Left kidney (tissue), 2 donors: ENCODE data around the gene IL34. TPM values are rescaled to one million over a fixed set of nuclear protein-coding genes. Genes with fewer than 3 reads are reported as not detected.

Experiments
- DNase-seq: peaks from one replicate; pipeline ENCODE4 v3.0.0-alpha.2; 2013
- polyA plus RNA-seq: library from polyadenylated mRNA; unstranded; fragments of 120-200 nt; gene quantifications from one replicate; pipeline ENCODE4 v1.2.1, GENCODE V29; 2013; ENCODE audit not compliant: insufficient read length

IL34 gene
- polyA plus RNA-seq, 1 donor, result 0.62 TPM

- no peak for DNase-seq
Measured at GRCh38 chr16:70687671-70688245, 41.4 kb downstream of the IL34 start.

GRCh38 chr16:70688246-70688742 is 41.9 kb downstream of the IL34 start:
- DNase-seq, result no peak

DNA sequence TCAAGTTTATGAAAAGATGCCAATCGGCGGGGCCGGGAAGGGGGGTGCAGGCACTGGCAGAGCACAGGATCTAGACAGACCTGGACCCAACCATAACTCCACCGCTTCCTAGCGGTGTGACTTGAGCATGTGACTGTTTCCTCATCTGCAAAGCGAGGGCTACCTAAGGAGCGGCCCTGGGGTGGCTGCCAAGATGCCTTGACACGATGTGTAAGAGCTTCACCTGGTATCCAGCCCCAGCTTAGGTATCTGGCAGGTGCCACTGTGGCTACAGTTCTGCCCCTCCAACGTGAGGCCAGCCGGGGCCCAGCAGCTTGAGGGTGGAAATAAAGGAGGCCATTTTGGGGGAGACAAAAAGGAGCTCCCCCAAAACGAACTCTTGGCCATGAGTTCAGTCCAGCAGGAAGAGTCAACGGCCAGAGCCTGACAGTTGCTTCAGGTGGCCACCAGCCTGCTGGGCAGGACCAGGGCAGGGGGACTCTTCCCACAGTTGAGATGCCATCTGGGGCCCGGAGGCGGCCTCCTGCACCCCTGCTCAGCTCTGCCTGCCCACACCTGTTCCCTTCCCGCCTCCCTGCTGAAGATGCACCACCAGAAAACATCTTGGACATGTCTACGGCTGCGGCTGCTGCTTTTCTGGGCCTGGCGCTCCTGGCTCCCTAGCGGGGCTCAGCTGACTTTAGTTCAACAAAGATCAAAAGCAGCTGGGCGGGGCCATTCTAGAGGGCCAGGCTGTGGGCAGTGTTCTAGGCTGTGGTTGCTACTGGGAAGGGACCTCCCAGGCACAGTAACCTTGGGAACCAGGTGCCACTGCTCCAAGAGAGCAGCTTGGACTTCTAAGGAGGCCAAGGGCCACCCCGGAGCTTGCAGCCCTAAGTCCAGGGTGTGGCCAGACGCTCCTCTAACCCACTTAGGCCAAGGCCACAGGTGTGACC is 42.9 kb downstream of the IL34 start:
- DNase-seq, result no peak

GRCh38 chr16:70689970-70690891 is 43.9 kb downstream of the IL34 start:
- DNase-seq, result no peak

DNA sequence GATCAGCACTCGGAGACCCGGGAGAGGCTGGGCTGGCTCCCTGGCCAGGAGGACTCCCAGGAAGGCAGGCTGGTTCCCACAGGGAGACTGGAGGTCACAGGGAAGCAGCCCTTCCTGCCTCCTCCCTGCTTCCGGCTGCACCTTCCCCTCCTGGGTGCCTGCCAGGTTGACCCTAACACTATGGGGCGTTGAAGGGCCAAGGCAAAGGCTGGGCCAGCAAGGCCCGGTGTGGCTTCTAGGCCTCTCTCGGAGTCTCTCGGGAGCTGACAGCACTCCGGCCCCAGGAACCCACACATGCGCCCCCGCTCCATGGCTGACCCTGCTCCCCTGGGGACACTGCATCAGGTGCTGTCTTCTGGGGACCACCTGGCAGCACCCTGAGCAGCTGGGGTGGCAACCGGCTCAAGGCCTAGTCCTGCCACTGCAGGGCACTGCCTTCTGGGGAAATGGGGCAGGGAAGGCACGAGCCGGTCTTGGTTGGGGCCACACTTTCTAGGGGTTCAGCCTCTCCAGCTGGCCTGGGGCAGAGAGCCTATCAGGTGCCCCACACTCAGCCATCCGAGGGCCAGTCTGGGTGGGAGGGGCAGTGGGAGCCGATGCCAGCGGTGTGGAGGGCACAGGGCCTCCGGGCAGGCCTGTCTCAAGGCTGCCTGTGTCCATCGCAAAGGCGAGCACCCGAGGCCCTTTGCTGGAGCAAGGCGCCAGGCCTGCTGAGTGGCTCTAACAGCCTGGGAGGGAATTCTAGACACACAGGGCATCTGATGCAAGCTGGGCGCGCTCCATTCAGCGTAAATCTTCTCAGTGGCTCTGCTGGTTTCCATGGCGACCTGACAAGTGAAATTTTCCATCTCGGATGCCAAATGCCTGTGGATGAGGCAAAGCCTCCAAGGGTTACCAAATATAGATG is 45.1 kb downstream of the IL34 start:
- peak; percentile 67 for DNase-seq

- DNase-seq, result no peak
Measured at GRCh38 chr16:70692130-70692872, 45.9 kb downstream of the IL34 start.

GRCh38 chr16:70692873-70693671 is 46.7 kb downstream of the IL34 start:
- no peak for DNase-seq

- no peak for DNase-seq
Measured at GRCh38 chr16:70694088-70694867, 47.9 kb downstream of the IL34 start.

- DNase-seq, result no peak
Measured at GRCh38 chr16:70694868-70695218, 48.5 kb downstream of the IL34 start.

DNA sequence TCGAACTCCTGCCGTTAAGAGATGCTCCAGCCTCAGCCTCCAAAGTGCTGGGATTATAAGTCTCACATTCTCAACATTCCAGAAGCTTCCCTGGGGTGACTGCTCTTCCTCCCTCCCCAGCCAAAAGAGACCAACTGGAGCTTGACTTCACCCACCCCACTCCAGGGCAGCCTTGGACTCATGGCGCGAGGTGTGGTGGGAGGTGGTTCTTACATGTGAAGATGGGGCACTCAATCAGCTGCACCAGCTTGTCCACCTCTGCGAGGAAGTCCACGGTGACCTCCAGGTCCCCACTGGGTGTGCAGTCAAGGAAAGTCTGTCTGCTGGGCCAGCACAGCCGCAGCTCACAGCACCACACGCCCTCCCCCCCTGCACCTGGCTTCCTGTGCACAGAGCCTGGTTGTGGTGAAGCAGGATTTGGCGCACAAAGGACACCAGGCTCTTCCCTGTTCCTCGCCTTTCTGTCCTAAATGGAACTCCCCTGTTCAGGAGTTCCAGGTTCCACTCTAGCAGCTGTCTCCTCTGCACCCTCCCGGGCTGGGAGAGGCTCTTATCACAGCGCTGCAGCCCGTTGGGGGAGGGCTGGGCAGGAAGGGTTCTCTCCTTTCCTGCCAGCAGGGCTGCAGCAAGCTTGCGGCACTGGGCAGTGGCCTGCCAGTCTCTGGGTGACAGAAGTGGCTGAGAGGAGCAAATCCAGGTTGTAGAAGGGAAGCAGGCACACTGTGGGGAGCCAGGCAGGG is 49.1 kb downstream of the IL34 start:
- no peak for DNase-seq

GRCh38 chr16:70696355-70696754 is 50.0 kb downstream of the IL34 start:
- DNase-seq, result no peak

GRCh38 chr16:70696952-70697593 is 50.7 kb downstream of the IL34 start:
- no peak for DNase-seq

DNA sequence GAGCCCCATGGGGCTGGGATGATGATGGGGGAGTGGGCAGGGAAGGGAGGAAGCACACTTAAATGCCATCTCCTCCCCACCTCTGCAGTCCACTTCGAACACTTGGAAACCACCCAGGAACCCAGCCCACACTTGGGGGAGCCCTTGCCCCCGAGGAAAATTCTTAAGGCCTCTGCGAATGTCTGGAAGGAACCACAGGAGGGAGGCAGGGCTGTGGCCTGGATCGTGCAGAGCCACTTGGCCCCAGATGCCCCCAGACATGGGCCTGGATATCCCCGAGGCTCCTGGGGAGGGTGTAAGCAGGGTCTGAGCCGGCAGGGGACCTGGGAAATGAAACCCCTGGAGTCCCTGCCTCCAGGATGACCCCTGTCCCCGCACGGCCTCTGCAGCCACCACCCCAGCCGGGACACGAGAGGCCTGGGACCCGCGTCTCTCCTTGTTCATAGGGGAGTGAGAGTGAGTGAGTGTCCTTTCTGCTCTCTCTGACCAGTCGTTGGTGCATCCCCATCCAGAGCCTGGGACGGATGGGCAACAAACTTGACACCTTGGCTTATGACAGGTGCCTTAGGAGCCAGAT is 51.3 kb downstream of the IL34 start:
- DNase-seq, result no peak

- no peak for DNase-seq
Measured at GRCh38 chr16:70698901-70699300, 52.5 kb downstream of the IL34 start.

DNA sequence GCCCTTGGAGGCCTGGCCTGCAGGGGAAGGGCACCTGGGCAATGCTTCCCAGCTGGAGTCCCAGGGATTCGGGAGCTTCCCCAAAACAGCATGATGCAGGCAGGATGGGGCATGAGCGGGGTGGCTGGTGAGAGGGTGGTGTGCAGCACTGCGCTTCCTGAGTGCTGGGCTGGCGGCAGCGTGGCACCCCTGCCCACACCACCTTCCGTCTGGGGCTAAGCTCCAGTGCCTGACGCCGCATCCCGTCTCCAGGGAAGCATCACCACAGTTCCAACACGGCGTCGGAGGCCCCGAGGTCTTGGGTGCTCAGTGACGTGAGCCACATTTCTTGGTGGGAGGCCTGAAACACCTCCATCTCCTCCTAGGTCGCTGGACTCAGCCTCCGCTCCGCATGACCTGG is 53.3 kb downstream of the IL34 start:
- DNase-seq, result no peak

- DNase-seq, result no peak
Measured at GRCh38 chr16:70700101-70701020, 54.0 kb downstream of the IL34 start.
